Thymus (tissue), 11 donors: ENCODE results near the gene TAP2. TPM values are rescaled to one million over a fixed set of nuclear protein-coding genes. Genes with fewer than 3 reads are reported as not detected.

Experiments used
- DNase-seq, 9 donors: peaks; one replicate each; pipeline ENCODE4 v3.0.0-alpha.2; 2013; ENCODE audit warnings: low spot score in 9 of 9, low read depth in 6 of 9, missing footprints in 1 of 9
- H3K27ac ChIP-seq, 2 donors: one replicate each; pipeline ENCODE4 v1.5.1; 2013; ENCODE audit warnings: control low read depth in 1 of 2, low read depth in 1 of 2, low read length in 1 of 2, mild to moderate bottlenecking in 1 of 2, moderate library complexity in 1 of 2
- H3K27me3 ChIP-seq, 2 donors: one replicate each; pipeline ENCODE4 v1.5.1; 2013; ENCODE audit warnings: low read length in 1 of 2; ENCODE audit not compliant: control insufficient read depth in 2 of 2, insufficient read depth in 1 of 2
- H3K36me3 ChIP-seq, 2 donors: one replicate each; pipeline ENCODE4 v1.5.1; 2013; ENCODE audit warnings: low read length in 1 of 2, mild to moderate bottlenecking in 1 of 2, moderate library complexity in 1 of 2; ENCODE audit not compliant: control insufficient read depth in 2 of 2, insufficient read depth in 2 of 2
- H3K4me1 ChIP-seq, 2 donors: one replicate each; pipeline ENCODE4 v1.5.1; 2013; ENCODE audit warnings: low read length in 2 of 2; ENCODE audit not compliant: control insufficient read depth in 2 of 2, insufficient read depth in 2 of 2
- H3K4me3 ChIP-seq, 2 donors: one replicate each; pipeline ENCODE4 v1.5.1; 2013; ENCODE audit warnings: low read length in 2 of 2, control low read depth in 1 of 2, mild to moderate bottlenecking in 1 of 2
- H3K9me3 ChIP-seq, 2 donors: one replicate each; pipeline ENCODE4 v1.5.1; 2013; ENCODE audit warnings: low read length in 1 of 2, mild to moderate bottlenecking in 1 of 2; ENCODE audit not compliant: control insufficient read depth in 2 of 2, insufficient read depth in 1 of 2
- WGBS: extraction: QIAGEN DNeasy Blood & Tissue Kit; methylation state at CpG from one replicate; pipeline ENCODE4 v1.1.7; 2013; 5-methylcytosine and 5-hydroxymethylcytosine counted together
- polyA plus RNA-seq: library from polyadenylated mRNA; stranded (reverse); fragments of 200-250 nt; gene quantifications from one replicate; pipeline ENCODE4 v1.2.3, GENCODE V29; 2013
- total RNA-seq: library from RNA; stranded (reverse); fragments of 120-200 nt; gene quantifications from one replicate; pipeline ENCODE4 v1.2.4, GENCODE V29; 2013
- donor health status: healthy.

TAP2 gene
- total and polyA plus RNA-seq, 2 donors: 29.7 to 39.8 TPM

DNA sequence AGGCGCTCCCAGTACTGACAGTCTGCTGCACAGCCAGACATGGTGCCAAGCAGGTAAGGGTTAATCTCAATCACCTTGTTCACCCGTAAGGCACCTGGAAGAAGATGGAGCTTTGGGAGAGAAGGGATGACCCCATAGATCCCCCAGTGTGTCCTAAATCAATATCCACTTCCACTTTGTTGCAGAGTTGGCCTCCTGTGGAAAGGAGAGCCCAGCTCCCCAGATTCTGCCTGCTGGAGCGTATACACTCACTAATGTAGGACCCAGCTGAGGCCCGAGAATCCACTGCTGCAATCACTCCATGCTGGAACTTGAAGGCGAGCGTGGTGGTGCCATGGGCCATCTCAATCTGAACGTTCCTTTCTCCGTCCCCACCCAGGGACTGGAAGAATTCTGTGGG is 4.2 kb upstream of the TAP2 start:
- DNase-seq: no peak
- Histone ChIP-seq H3K4me1 (peaks cover 37 to 78% of the 10 kb centered on the region in 2 donors), H3K36me3 (peaks cover 17 to 52% of the 10 kb centered on the region in 2 donors), H3K27ac (peak overlapping the region in 1 of 2 donors; percentile 25), H3K9me3 (peaks cover 0 to 6% of the 10 kb centered on the region in 2 donors), H3K4me3 (peak overlapping the region; percentile 93 to 94), H3K27me3 (no peaks in the 10 kb centered on the region)
- WGBS: 90% methylated on average over 8 of the region's 8 CpGs

- Histone ChIP-seq H3K9me3 (peaks cover 0 to 6% of the 10 kb centered on the region in 2 donors), H3K4me3 (no peak overlapping the region), H3K27ac (no peak overlapping the region), H3K36me3 (peaks cover 13 to 46% of the 10 kb centered on the region in 2 donors), H3K27me3 (no peaks in the 10 kb centered on the region), H3K4me1 (peaks cover 39 to 83% of the 10 kb centered on the region in 2 donors)
- 98% methylated on average over 6 of the region's 6 CpGs for WGBS
- no peak for DNase-seq
These were observed 3.6 kb upstream of the TAP2 start for GRCh38 chr6:32842021-32842650.

GRCh38 chr6:32840604-32841246 is 2.2 kb upstream of the TAP2 start:
- Histone ChIP-seq H3K27ac (peak overlapping the region; percentile 69 to 83), H3K9me3 (peaks cover 0 to 6% of the 10 kb centered on the region in 2 donors), H3K27me3 (no peaks in the 10 kb centered on the region), H3K36me3 (peaks cover 10 to 43% of the 10 kb centered on the region in 2 donors), H3K4me1 (peaks cover 32 to 71% of the 10 kb centered on the region in 2 donors), H3K4me3 (no peak overlapping the region)
- 19% methylated on average over 9 of the region's 9 CpGs for WGBS
- DNase-seq: peak in 5 of 9 donors; percentile 32 to 70 (median 37)

DNA sequence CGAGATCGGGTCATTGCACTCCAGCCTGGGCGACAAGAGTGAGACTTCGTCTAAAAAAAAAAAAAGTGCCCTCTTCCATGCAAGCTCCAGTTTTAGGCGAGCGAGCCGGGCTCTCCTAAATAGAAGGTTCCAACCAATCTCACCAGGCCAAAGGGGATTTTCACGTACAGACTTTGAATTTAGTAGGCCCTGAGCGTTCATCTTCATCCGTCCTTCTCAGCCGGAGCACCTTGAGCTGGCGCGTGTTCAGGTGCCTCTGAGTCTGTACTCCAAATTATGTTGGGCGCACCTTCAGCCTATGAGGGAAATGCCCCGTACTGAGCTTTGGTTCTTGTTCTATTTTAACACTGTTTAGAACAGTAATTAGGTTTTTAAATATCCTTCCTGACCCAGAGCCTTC is 817 bp upstream of the TAP2 start:
- Histone ChIP-seq H3K36me3 (peaks cover 20 to 52% of the 10 kb centered on the region in 2 donors), H3K4me1 (peaks cover 27 to 68% of the 10 kb centered on the region in 2 donors), H3K9me3 (peaks cover 0 to 6% of the 10 kb centered on the region in 2 donors), H3K4me3 (no peak overlapping the region), H3K27ac (peak overlapping the region in 1 of 2 donors; percentile 55), H3K27me3 (no peaks in the 10 kb centered on the region)
- no peak for DNase-seq
- 91% methylated on average over 15 of the region's 15 CpGs for WGBS

DNA sequence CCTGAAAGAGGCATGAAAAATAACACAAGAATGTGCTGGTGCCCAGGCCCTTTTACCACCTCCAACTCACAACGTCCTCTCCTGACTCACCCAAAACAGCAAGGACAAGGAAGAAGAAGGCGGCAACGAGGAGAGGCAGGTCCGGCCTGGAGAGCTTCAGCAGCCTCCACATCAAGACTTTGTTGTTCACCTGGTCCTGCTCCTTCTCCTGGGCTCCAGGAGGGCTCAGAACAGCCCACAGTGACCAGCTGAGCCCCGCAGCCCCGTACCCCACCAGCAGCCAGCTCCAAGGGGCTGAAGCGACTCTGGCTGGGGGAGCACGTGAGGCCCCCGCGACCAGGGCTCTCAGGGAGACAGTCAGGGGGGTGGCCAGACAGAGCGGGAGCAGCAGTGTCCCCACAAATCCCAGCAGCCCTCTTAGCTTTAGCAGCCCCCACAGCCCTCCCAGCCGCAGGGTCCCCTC is 857 bp downstream of the TAP2 start:
- Histone ChIP-seq H3K9me3 (peaks cover 0 to 6% of the 10 kb centered on the region in 2 donors), H3K4me3 (peak overlapping the region; percentile 84 to 89), H3K36me3 (peaks cover 27 to 65% of the 10 kb centered on the region in 2 donors), H3K27ac (peak overlapping the region; percentile 94), H3K4me1 (peaks cover 24 to 58% of the 10 kb centered on the region in 2 donors), H3K27me3 (no peaks in the 10 kb centered on the region)
- WGBS: 44% methylated on average over 12 of the region's 12 CpGs
- no peak for DNase-seq

DNA sequence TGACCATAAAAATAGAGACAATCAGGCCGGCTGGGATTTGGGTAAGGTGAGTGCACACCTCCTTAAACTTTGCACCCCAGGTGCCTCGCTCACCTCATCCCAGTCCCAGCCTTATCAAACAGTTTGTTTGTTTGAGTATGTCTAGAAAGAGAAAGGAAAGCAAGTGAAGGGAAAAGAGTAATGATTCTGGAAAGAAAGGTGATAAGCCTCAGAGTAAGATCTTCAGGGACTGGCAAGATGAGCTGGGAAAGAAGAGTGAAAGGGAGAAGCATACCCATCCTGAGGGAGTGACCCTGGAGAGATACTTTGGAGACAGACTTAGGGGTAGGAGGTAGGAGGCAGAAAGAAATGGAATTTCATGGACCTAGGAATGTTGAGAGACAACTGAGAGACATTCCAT is 1.7 kb downstream of the TAP2 start:
- Histone ChIP-seq H3K36me3 (peaks cover 29 to 65% of the 10 kb centered on the region in 2 donors), H3K4me1 (peaks cover 19 to 50% of the 10 kb centered on the region in 2 donors), H3K4me3 (no peak overlapping the region), H3K9me3 (peaks cover 0 to 6% of the 10 kb centered on the region in 2 donors), H3K27me3 (no peaks in the 10 kb centered on the region), H3K27ac (no peak overlapping the region)
- no peak for DNase-seq
- WGBS: 97% methylated on average over 2 of the region's 2 CpGs

- DNase-seq: no peak
- Histone ChIP-seq H3K4me1 (peaks cover 6 to 36% of the 10 kb centered on the region in 2 donors), H3K27ac (no peak overlapping the region), H3K4me3 (no peak overlapping the region), H3K9me3 (no peaks in the 10 kb centered on the region), H3K27me3 (no peaks in the 10 kb centered on the region), H3K36me3 (peaks cover 35 to 64% of the 10 kb centered on the region in 2 donors)
- WGBS: 97% methylated on average over 16 of the region's 16 CpGs
These were observed 3.2 kb downstream of the TAP2 start for GRCh38 chr6:32835167-32835893.

- peaks cover 52 to 76% of the 10 kb centered on the region in 2 donors for H3K36me3 ChIP-seq
- peaks cover 5 to 21% of the 10 kb centered on the region in 2 donors for H3K4me1 ChIP-seq
- no peak for DNase-seq
- H3K27ac ChIP-seq: no peak overlapping the region
- H3K9me3 ChIP-seq: no peaks in the 10 kb centered on the region
- WGBS: 96% methylated on average over 5 of the region's 5 CpGs
- H3K27me3 ChIP-seq: no peaks in the 10 kb centered on the region
- H3K4me3 ChIP-seq: no peak overlapping the region
These were observed 4.9 kb downstream of the TAP2 start for GRCh38 chr6:32833664-32834063.

- Histone ChIP-seq H3K4me3 (no peak overlapping the region), H3K4me1 (peaks cover 1 to 14% of the 10 kb centered on the region in 2 donors), H3K36me3 (peaks cover 54 to 86% of the 10 kb centered on the region in 2 donors), H3K27ac (no peak overlapping the region), H3K9me3 (no peaks in the 10 kb centered on the region), H3K27me3 (no peaks in the 10 kb centered on the region)
- no peak for DNase-seq
- 97% methylated on average over 13 of the region's 13 CpGs for WGBS
These were observed 6.0 kb downstream of the TAP2 start for GRCh38 chr6:32832535-32832934.
